Lower leg skin (tissue), 4 donors: ENCODE measurements around the gene KRTAP10-3. TPM values are rescaled to one million over a fixed set of nuclear protein-coding genes. Genes with fewer than 3 reads are reported as not detected.

Experiments used
- DNase-seq, 2 donors: peaks; one replicate each; pipeline ENCODE4 v3.0.0-alpha.2; 2019; ENCODE audit warnings: low spot score in 2 of 2
- H3K4me3 ChIP-seq: fragments of 200-600 bp; sonication (generic); 2 replicates; pipeline ENCODE4 v1.5.1; 2017; ENCODE audit warnings: mild to moderate bottlenecking, low read depth; ENCODE audit not compliant: poor library complexity, severe bottlenecking
- CTCF ChIP-seq, 3 donors: fragments of 450-650 bp; IDR thresholded peaks; one replicate each; pipeline ENCODE4 v1.5.1; 2016; ENCODE audit warnings: antibody characterized with exemption in 3 of 3, mild to moderate bottlenecking in 3 of 3, moderate library complexity in 2 of 3
- POLR2A ChIP-seq, 2 donors: fragments of 450-650 bp; IDR thresholded peaks; one replicate each; pipeline ENCODE4 v1.6.1; 2016 to 2017; ENCODE audit warnings: antibody characterized with exemption in 2 of 2, mild to moderate bottlenecking in 1 of 2, moderate library complexity in 1 of 2
- WGBS, 2 donors: methylation state at CpG; one replicate each; pipeline ENCODE4 v1.1.5; 2018; 5-methylcytosine and 5-hydroxymethylcytosine counted together
- intact Hi-C: fragments of 100-400 bp; cut with DNase I; formaldehyde crosslinking; loops from one replicate; pipeline ENCODE4 v1.15.0; 2023; ENCODE audit warnings: low total_unique reads
- total RNA-seq, 4 donors: library from RNA; depleted of rRNA; stranded (reverse); fragments of >200 nt; gene quantifications; one replicate each; pipeline ENCODE4 v1.1.0, GENCODE V29; 2016

Gene KRTAP10-3
- total RNA-seq, 4 donors from 2014 or later, result 4.8 TPM; not detected in 3

GRCh38 chr21:44510508-44511218 lies 47.9 kb downstream of the KRTAP10-3 start:
- no peak for DNase-seq
- no peak overlapping the region for H3K4me3 ChIP-seq
- 5 to 13% methylated on average over 20 to 31 of the region's 36 CpGs for WGBS, 2 donors
- no peak for TF ChIP-seq POLR2A (IDR thresholded peaks at IDR 0.05)
- TF ChIP-seq CTCF (IDR thresholded peaks at IDR 0.05), result peak in 1 of 3 donors; percentile 27
- intact Hi-C loops, result loop anchor here (5.0 kb wide), 1 partner anchor 282 kb away; no protein-coding TSS in a partner anchor

DNA sequence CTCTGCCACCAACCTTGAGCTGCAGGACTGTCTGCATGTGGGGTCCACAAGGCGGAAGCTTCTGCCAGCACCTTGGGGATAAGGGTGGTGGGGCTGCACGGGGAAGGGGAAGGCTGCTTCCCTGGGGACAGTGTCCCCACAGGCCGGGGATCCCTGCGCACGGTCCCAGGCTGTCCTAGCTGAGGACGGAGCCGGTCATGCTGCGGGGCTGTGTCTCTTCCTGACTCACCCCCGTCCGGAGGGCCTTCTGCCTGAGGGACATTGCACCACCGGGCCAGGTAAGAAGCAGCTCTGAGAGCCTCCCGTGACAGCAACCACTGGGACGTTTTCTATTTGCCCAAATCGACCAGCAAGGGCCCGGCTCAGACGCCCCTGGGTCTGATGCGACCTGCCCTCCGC lies 48.5 kb downstream of the KRTAP10-3 start:
- WGBS, 2 donors, result 23 to 26% methylated on average over 10 to 14 of the region's 18 CpGs
- H3K4me3 ChIP-seq, result no peak overlapping the region
- no peak for DNase-seq
- TF ChIP-seq CTCF (IDR thresholded peaks at IDR 0.05) (no peak), POLR2A (IDR thresholded peaks at IDR 0.05) (no peak)
- intact Hi-C loops, result loop anchor here (5.0 kb wide), 1 partner anchor 282 kb away; no protein-coding TSS in a partner anchor

GRCh38 chr21:44509539-44509938 lies 49.1 kb downstream of the KRTAP10-3 start:
- TF ChIP-seq POLR2A (IDR thresholded peaks at IDR 0.05), result no peak
- 39 to 58% methylated on average over 12 of the region's 12 CpGs for WGBS, 2 donors
- H3K4me3 ChIP-seq, result no peak overlapping the region
- intact Hi-C loops, result no loop called here
- DNase-seq, result peak in 1 of 2 donors; percentile 28

DNA sequence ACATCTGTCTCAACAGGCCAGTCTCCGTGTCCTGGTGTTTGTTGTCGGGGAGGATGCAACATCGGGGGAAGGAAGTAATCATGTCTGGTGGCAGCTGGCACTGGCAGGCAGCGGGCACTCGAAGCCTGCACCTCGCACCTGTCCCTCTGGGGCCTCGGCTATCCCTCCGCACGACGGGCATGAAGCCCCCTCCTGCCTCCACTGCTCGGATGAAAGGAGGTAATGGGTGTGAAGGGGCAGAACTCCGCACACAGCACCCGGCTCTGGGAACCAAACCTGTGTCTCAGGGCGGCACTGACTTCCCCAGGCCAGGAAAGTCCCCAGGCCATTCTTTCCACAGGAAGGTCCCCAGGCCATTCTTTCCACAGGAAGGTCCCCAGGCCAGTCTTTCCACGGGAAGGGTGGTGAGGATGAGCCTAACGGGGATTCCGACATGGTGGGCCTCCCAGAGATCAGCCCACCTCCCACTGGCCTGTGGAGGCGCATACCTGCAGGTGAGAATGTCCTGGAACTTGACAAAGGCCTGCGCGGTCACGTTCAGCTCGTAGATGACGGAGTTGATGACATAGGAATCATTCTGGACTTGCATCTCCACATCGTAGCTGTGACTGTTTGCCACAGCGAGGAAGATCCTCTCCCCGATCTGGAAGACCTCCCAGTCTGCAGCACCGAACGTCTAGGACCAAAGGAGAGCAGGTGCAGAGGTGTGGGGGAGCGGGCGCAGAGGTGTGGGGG lies 49.7 kb downstream of the KRTAP10-3 start:
- TF ChIP-seq POLR2A (IDR thresholded peaks at IDR 0.05) (no peak), CTCF (IDR thresholded peaks at IDR 0.05) (no peak)
- intact Hi-C loops, result no loop called here
- WGBS, 2 donors, result 66 to 72% methylated on average over 28 to 30 of the region's 30 CpGs
- no peak for DNase-seq
- no peak overlapping the region for H3K4me3 ChIP-seq

GRCh38 chr21:44508426-44508710 lies 50.2 kb downstream of the KRTAP10-3 start:
- WGBS, 2 donors, result 80 to 90% methylated on average over 8 to 9 of the region's 9 CpGs
- H3K4me3 ChIP-seq, result no peak overlapping the region
- no peak for TF ChIP-seq CTCF (IDR thresholded peaks at IDR 0.05)
- no peak for TF ChIP-seq POLR2A (IDR thresholded peaks at IDR 0.05)
- intact Hi-C loops, result no loop called here
- DNase-seq, result no peak

Other genes starting within 250 kb of the KRTAP10-3 start
- gene CFAP410, start 219.4 kb downstream of the KRTAP10-3 start, total RNA-seq, result 10 to 100 TPM; 21.3 to 40.1 (median 25.2) TPM
- gene TRPM2, start 205.2 kb downstream of the KRTAP10-3 start, total RNA-seq, result 1 to 10 TPM; 1.9 to 9.4 (median 2.2) TPM
- 1 to 10 TPM; 2.9 to 5.8 (median 3.2) TPM for gene LRRC3, start 103.3 kb downstream of the KRTAP10-3 start, total RNA-seq
- 1 to 10 TPM in 1 of 4 donors, not detected in 3; 3.0 TPM for gene KRTAP10-1, start 18.6 kb downstream of the KRTAP10-3 start, total RNA-seq
- 1 to 10 TPM in 1 of 4 donors, not detected in 3; 9.3 TPM for gene KRTAP10-2, start 7.3 kb downstream of the KRTAP10-3 start, total RNA-seq
- 1 to 10 TPM in 1 of 4 donors, not detected in 3; 6.3 TPM for gene KRTAP10-4, start 14.9 kb upstream of the KRTAP10-3 start, total RNA-seq
- gene KRTAP10-5, start 21.8 kb upstream of the KRTAP10-3 start, total RNA-seq, result 1 to 10 TPM in 1 of 4 donors, not detected in 3; 6.1 TPM
- gene KRTAP10-6, start 33.7 kb upstream of the KRTAP10-3 start, total RNA-seq, result 1 to 10 TPM in 1 of 4 donors, not detected in 3; 1.3 TPM
- gene KRTAP10-7, start 41.8 kb upstream of the KRTAP10-3 start, total RNA-seq, result 10 to 100 TPM in 1 of 4 donors, 1 to 10 TPM in 1, not detected in 2; 2.4 to 11.0 TPM
- gene KRTAP10-8, start 53.3 kb upstream of the KRTAP10-3 start, total RNA-seq, result 1 to 10 TPM in 1 of 4 donors, not detected in 3; 4.6 TPM
- 1 to 10 TPM in 1 of 4 donors, not detected in 3; 4.7 TPM for gene KRTAP10-9, start 68.3 kb upstream of the KRTAP10-3 start, total RNA-seq
- gene KRTAP10-10, start 78.6 kb upstream of the KRTAP10-3 start, total RNA-seq, result 1 to 10 TPM in 1 of 4 donors, not detected in 3; 5.3 TPM
- 1 to 10 TPM in 1 of 4 donors, not detected in 3; 6.5 TPM for gene KRTAP10-11, start 87.6 kb upstream of the KRTAP10-3 start, total RNA-seq
- gene KRTAP12-4, start 95.9 kb upstream of the KRTAP10-3 start, total RNA-seq, result not detected
- 10 to 100 TPM in 1 of 4 donors, not detected in 3; 13.2 TPM for gene KRTAP12-3, start 99.1 kb upstream of the KRTAP10-3 start, total RNA-seq
- 10 to 100 TPM in 1 of 4 donors, not detected in 3; 17.5 TPM for gene KRTAP12-2, start 108.1 kb upstream of the KRTAP10-3 start, total RNA-seq
- gene KRTAP12-1, start 123.4 kb upstream of the KRTAP10-3 start, total RNA-seq, result 10 to 100 TPM in 1 of 4 donors, not detected in 3; 12.3 TPM
- 1 to 10 TPM in 1 of 4 donors, not detected in 3; 2.1 TPM for gene KRTAP10-12, start 138.4 kb upstream of the KRTAP10-3 start, total RNA-seq
- under 1 TPM in 1 of 4 donors, not detected in 3; 0.06 TPM for gene TSPEAR, start 152.8 kb upstream of the KRTAP10-3 start, total RNA-seq
- gene UBE2G2, start 243.0 kb upstream of the KRTAP10-3 start, total RNA-seq, result 10 to 100 TPM; 37.2 to 61.8 (median 49.8) TPM